Activated CD4-positive, alpha-beta T cell treated with anti-CD3 and anti-CD28 coated beads for 36 hours (primary cell): Measurements from ENCODE around the gene CMBL. TPM values are rescaled to one million over a fixed set of nuclear protein-coding genes. Genes with fewer than 3 reads are reported as not detected.
"Not testable (repeated sequence)": the region's sequence is repeated elsewhere in the genome, so short reads cannot be mapped to it uniquely, and the experiment has no call there.

Experiments used
- ATAC-seq: fragments of 200-7000 bp; cut with Tn5 transposase; one replicate; pipeline ENCODE4 v1.10.0; 2021; ENCODE audit warnings: mild to moderate bottlenecking, moderate library complexity
- CTCF ChIA-PET: fragments of 350-600 bp; sonication (Branson Sonifier 250); formaldehyde crosslinking; loops from one replicate; lab custom pipeline; 2021; ENCODE audit warnings: antibody characterized with exemption; lab: Charles Lee
- POLR2A ChIA-PET: fragments of 350-600 bp; sonication (Branson Sonifier 250); formaldehyde crosslinking; loops from one replicate; lab custom pipeline; 2021; ENCODE audit warnings: antibody characterized with exemption, inconsistent platforms; lab: Charles Lee
- DNase-seq: peaks from one replicate; pipeline ENCODE4 v3.0.0-alpha.2; 2020
- H3K27ac Mint-ChIP-seq: one replicate; pipeline ENCODE4 v1.8.0; 2021; ENCODE audit warnings: mixed read lengths
- H3K27me3 Mint-ChIP-seq: one replicate; pipeline ENCODE4 v1.8.0; 2021; ENCODE audit warnings: mixed read lengths
- H3K36me3 Mint-ChIP-seq: one replicate; pipeline ENCODE4 v1.8.0; 2021; ENCODE audit warnings: low read depth, mixed read lengths
- H3K4me1 Mint-ChIP-seq: one replicate; pipeline ENCODE4 v1.8.0; 2021; ENCODE audit warnings: mixed read lengths
- H3K4me3 Mint-ChIP-seq: one replicate; pipeline ENCODE4 v1.8.0; 2021; ENCODE audit warnings: mild to moderate bottlenecking, moderate library complexity, mixed read lengths
- H3K9me3 Mint-ChIP-seq: one replicate; pipeline ENCODE4 v1.8.0; 2021; ENCODE audit warnings: low read depth, mixed read lengths
- intact Hi-C, 2 experiments: fragments of 100-400 bp; cut with DNase I in 1 of 2; cut with micrococcal nuclease in 1 of 2; formaldehyde crosslinking; loops; one replicate each; pipeline versions ENCODE4 v1.14.2 to v1.15.1; 2022 to 2024; cut with DNase I, micrococcal nuclease
- total RNA-seq, 2 experiments: library from RNA; stranded (reverse); gene quantifications; one replicate each; pipeline ENCODE4 v1.2.3, GENCODE V29; 2021

CMBL gene
- total RNA-seq, 2 experiments from 2014 or later = 0.46 to 0.66 TPM

DNA sequence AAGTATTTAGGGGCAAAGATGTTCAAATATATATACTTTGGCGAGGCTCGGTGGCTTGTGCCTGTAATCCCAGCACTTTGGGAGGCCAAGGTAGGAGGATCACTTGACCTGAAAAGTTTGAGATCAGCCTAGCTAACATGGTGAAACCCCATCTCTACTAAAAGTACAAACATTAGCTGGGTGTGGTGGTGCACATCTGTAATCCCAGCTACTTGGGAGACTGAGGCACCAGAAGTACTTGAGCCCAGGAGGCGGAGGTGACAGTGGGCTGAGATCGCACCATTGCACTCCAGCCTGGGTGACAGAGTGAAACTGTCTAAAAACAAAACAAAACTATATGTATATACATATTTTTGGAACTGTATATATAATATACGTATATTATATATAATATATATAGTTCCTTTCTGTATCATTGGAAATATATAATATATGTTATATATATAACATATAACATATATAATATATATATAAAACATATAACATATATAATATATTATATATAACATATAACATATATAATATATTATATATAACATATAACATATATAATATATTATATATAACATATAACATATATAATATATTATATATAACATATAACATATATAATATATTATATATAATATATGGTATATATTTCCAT is 36.9 kb upstream of the CMBL start:
- H3K27ac Mint-ChIP-seq, POLR2A ChIA-PET, H3K9me3 Mint-ChIP-seq, H3K27me3 Mint-ChIP-seq, H3K36me3 Mint-ChIP-seq, H3K4me3 Mint-ChIP-seq, intact Hi-C loops, H3K4me1 Mint-ChIP-seq, DNase-seq: not testable (repeated sequence)
- peak; percentile 27 for ATAC-seq
- CTCF ChIA-PET = interaction anchor here (0.6 kb wide), 1 partner anchor 74 kb away, joined by 3 read pairs; no protein-coding TSS in a partner anchor

DNA sequence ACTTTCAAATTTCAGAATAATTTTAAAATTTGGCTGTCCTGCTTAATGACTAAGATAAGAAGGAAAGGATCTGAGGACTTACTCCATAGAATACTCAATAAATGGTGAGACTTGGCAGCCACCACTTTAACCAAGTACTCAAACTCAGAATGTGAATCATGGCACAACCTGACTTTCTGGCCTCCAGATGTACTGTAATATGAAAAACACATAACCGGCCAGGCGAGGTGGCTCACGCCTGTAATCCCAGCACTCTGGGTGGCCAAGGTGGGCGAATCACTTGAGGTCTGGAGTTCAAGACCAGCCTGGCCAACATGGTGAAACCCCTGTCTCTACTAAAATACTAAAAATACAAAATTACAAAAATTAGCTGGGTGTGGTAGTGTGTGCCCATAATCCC is 35.8 kb upstream of the CMBL start:
- no peak overlapping the region for H3K27ac Mint-ChIP-seq
- no peak overlapping the region for H3K4me3 Mint-ChIP-seq
- ChIA-PET CTCF (interaction anchor here (1.1 kb wide), 2 partner anchors 14 to 61 kb away, joined by 3 read pairs; no protein-coding TSS in a partner anchor), POLR2A (no interaction called here)
- ATAC-seq (no peak), DNase-seq (no peak)
- intact Hi-C loops = no loop called here
- H3K27me3 Mint-ChIP-seq = no peaks in the 10 kb centered on the region
- H3K9me3 Mint-ChIP-seq = no peaks in the 10 kb centered on the region
- H3K36me3 Mint-ChIP-seq = no peaks in the 10 kb centered on the region
- no peaks in the 10 kb centered on the region for H3K4me1 Mint-ChIP-seq

DNA sequence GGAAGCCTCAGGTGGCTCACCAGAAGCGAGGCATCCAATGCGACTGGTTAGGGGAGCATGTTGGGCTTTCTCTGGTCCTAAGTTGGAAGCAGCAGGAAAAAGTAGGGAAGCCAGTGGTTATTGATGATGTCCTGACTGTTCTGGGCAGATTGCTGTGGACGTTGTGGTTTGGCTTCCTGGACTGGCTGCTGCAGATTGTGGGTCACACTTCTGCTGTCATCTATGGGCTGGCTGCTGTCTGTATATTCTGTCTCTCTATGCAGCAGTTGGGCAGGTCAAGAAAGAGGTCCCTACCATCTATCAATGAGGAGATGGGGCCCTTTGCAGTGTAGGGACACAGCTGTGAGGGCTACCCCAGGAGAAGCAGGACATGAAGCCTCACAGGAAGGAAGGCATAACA is 32.3 kb upstream of the CMBL start:
- POLR2A ChIA-PET = no interaction called here
- peaks cover 7% of the 10 kb centered on the region for H3K27me3 Mint-ChIP-seq

DNA sequence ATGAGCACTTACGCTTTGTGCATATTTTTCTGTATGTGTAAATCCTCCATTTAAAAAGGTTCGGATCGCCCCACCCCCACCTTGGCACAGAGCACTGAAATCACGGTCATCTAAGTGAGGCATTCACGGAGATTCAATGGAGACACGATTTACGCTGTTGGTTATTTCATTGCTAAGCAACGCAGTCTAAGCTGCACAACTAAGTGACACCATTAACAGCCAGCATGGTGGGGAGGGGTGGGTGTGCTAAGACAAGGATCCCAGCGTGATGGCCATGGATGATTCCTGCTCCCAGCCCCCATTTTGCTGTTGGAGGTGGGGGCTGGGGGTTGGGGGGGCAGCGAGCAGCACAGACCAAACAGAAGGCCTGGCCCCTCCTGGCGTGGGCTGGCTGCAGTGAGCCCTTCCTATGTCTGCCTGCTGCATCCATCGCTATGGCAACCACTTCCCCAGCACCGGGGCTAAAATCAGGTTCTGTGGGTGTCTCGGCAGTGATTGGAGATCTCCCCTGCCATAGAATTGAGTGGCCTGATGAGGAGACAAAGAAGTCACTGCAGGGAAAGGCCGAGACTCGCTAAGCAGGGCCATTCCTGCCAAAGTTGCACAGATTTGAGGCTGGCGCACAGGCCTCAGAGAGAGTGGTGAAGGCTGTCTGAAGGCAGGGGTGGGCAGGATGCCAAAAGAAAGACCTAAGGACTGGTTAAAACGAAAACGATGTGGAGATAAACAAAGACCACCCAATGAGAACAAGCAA is 31.5 kb upstream of the CMBL start:
- Mint-ChIP-seq H3K27me3 (peaks cover 14% of the 10 kb centered on the region), H3K9me3 (no peaks in the 10 kb centered on the region), H3K4me3 (no peak overlapping the region), H3K27ac (no peak overlapping the region), H3K36me3 (no peaks in the 10 kb centered on the region), H3K4me1 (no peaks in the 10 kb centered on the region)
- ChIA-PET POLR2A (no interaction called here), CTCF (no interaction called here)
- ATAC-seq (no peak), DNase-seq (no peak)
- intact Hi-C loops = no loop called here

More for the DNA sequence above, 32.3 kb upstream of the CMBL start:
- no peak overlapping the region for H3K4me3 Mint-ChIP-seq
- DNase-seq (no peak), ATAC-seq (no peak)
- H3K4me1 Mint-ChIP-seq = no peaks in the 10 kb centered on the region
- no peaks in the 10 kb centered on the region for H3K9me3 Mint-ChIP-seq
- intact Hi-C loops = no loop called here
- no peak overlapping the region for H3K27ac Mint-ChIP-seq
- no peaks in the 10 kb centered on the region for H3K36me3 Mint-ChIP-seq
- CTCF ChIA-PET = no interaction called here

DNA sequence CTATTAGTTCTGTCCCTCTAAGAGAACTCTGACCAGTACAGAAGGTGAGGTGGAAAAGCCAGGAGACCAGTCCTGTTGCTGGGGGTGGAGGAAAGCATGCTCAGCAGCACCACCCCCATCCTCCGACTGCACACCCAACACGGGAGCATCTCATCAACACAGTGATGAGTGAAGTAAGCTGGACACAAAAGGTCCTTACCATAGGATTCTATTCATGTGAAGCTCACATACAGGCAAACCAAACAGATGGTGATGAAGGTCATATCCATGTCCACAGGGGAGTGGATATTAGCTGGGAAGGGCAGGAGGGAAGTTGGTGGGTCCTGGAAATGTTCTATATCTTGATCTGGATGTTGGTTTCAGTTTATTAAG is 31.0 kb upstream of the CMBL start:
- Mint-ChIP-seq H3K9me3 (no peaks in the 10 kb centered on the region), H3K4me3 (no peak overlapping the region), H3K27me3 (peaks cover 14% of the 10 kb centered on the region), H3K4me1 (no peaks in the 10 kb centered on the region), H3K36me3 (no peaks in the 10 kb centered on the region), H3K27ac (no peak overlapping the region)
- no peak for DNase-seq
- ChIA-PET POLR2A (no interaction called here), CTCF (no interaction called here)
- ATAC-seq = no peak
- intact Hi-C loops = no loop called here

DNA sequence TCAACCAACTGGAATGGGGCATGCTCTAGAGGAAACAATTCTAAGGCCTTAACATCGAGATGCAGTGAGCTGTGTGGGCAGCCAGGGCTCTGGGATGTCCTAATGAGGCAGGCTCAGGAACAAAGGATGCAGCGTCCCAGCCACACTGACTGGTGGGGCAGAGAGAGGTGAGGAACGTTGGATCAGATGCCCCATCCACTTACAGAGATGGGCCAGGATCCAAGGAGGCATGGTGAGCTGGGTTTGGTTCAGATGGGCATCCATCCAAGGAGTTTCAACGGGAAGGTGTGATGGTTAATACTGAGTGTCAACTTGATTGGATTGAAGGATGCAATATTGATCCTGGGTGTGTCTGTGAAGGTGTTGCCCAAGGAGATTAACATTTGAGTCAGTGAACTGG is 30.3 kb upstream of the CMBL start:
- Mint-ChIP-seq H3K36me3 (no peaks in the 10 kb centered on the region), H3K9me3 (no peaks in the 10 kb centered on the region), H3K27me3 (peaks cover 17% of the 10 kb centered on the region), H3K4me1 (peaks cover 5% of the 10 kb centered on the region), H3K27ac (no peak overlapping the region), H3K4me3 (no peak overlapping the region)
- intact Hi-C loops = no loop called here
- DNase-seq (no peak), ATAC-seq (no peak)
- CTCF ChIA-PET = no interaction called here
- POLR2A ChIA-PET = no interaction called here

DNA sequence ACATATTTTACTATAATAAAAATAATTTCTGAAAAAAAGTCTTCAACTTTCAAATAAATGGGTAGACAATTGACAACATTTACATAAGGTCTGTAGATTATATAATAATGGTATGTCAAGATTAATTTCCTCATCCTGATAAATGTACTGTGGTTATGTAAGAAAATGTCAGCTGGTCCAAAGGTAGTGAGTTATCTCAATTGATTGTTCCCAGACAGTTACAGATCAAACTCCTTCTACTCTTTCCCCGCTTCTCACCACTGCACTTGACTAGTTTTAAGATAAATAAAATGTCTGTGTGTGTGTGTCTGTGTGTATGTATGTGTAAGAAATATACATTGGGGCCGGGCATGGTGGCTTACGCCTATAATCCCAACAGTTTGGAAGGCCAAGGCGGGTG is 29.4 kb upstream of the CMBL start:
- intact Hi-C loops = no loop called here
- Mint-ChIP-seq H3K27ac (no peak overlapping the region), H3K9me3 (no peaks in the 10 kb centered on the region), H3K4me1 (peaks cover 5% of the 10 kb centered on the region), H3K4me3 (no peak overlapping the region), H3K36me3 (no peaks in the 10 kb centered on the region), H3K27me3 (peaks cover 24% of the 10 kb centered on the region)
- no peak for DNase-seq
- POLR2A ChIA-PET = no interaction called here
- CTCF ChIA-PET = interaction anchor here (0.5 kb wide), 1 partner anchor 52 kb away, joined by 3 read pairs; no protein-coding TSS in a partner anchor
- no peak for ATAC-seq

DNA sequence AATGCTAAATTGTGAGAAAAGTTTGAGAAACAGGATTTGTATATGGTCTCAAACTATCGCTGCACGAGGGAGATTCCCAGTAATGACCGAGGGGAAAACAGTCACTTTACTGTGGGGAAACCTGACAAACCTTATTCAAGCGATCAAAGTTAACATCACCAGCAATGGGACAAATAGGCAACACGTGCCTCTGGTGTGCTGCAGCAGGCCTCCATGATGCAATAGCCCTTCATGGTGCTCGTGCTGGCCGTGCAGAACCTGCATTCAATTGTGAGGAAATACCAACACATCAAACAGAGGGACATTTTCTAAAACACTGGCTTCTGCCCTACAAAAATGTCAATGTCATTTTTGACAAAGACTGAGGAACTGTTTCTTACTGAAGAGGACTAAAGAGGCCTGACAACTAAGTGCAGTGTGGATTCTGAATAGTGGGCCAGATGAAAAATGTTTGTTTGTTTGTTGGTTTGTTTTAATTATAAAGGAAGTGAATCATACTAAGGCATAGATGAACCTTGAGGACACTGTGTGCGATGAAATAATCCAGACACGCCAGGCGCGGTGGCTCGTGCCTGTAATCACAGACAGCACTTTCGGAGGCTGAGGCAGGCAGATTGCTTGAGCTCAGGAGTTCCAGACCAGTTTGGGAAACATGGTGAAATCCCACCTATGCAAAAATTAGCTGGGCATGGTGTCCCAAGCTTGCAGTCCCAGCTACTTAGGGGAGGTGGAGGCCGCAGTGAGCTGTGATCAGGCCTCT is 28.2 kb upstream of the CMBL start:
- no peaks in the 10 kb centered on the region for H3K9me3 Mint-ChIP-seq
- intact Hi-C loops = no loop called here
- no peak for ATAC-seq

DNA sequence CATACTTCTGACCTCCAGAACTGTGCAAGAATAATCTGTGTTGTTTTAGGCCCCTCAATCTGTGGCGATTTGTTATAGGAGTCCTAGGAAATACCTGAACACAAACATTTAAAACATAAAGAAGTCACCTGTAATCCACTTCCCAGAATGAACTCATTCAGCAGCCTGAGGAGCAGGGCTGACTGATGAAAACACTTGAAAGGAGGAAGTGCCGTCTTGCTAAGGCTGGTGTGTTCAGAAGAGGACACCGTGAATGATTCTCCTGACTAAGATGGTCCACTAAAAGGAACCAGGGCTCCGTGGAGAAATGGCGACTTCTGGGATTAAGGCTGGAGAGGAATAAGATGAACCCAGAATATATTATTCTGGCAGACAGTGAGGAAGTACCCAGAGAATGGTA is 27.1 kb upstream of the CMBL start:
- H3K4me3 Mint-ChIP-seq = no peak overlapping the region
- ATAC-seq (no peak), DNase-seq (no peak)
- H3K36me3 Mint-ChIP-seq = no peaks in the 10 kb centered on the region
- no peaks in the 10 kb centered on the region for H3K9me3 Mint-ChIP-seq
- no peak overlapping the region for H3K27ac Mint-ChIP-seq
- CTCF ChIA-PET = no interaction called here
- peaks cover 36% of the 10 kb centered on the region for H3K27me3 Mint-ChIP-seq
- intact Hi-C loops = no loop called here
- peaks cover 5% of the 10 kb centered on the region for H3K4me1 Mint-ChIP-seq
- POLR2A ChIA-PET = no interaction called here

More for the DNA sequence above, 28.2 kb upstream of the CMBL start:
- H3K27ac Mint-ChIP-seq = no peak overlapping the region
- ChIA-PET CTCF (interaction anchor here (0.8 kb wide), 1 partner anchor 52 kb away, joined by 3 read pairs; no protein-coding TSS in a partner anchor), POLR2A (no interaction called here)
- H3K27me3 Mint-ChIP-seq = peaks cover 35% of the 10 kb centered on the region
- no peaks in the 10 kb centered on the region for H3K36me3 Mint-ChIP-seq
- H3K4me1 Mint-ChIP-seq = peaks cover 5% of the 10 kb centered on the region
- DNase-seq = no peak
- no peak overlapping the region for H3K4me3 Mint-ChIP-seq

DNA sequence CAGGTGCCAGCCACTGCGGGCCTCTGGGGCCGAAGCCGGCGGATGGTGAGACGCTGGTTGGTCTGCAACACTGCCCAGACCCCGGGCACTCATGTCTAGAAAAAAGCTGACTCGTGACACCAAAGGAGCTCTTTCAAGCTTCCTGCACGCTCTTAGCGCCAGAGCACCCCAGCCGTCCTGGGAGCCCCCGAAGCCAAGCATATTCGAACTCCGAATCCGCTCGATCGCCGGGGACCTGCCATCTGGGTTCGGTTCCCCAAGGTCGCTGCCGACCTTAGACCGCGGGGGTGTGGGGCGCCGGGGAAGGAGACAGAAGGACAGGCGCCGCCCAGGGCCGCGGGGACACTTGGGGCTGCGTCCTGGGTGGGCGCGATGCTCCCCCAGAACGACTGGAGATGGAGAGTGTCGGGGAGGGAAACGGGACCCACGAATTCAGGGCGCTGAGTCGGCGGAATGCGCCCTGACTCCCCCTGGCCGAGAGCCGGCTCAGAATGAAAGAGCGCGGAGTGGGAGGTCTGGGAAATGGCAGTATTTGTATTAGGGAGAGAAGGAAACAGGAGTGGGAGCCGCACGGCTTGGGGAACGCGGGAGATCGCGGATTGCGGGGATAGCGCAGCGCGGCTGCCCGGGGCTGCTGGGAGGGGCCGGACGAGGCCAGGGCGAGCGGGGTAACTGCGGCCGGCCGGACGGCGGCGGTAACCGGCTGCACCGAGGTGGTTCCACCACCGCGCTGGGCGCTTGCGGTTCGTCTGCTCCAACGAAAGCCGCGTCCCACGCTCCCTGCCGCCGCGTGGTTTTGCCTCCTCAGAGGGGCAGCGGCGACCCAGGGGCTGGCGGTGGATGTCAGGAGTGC is 25.7 kb upstream of the CMBL start:
- CTCF ChIA-PET = no interaction called here
- H3K4me3 Mint-ChIP-seq = peak overlapping the region; percentile 64
- POLR2A ChIA-PET = no interaction called here
- no peaks in the 10 kb centered on the region for H3K9me3 Mint-ChIP-seq
- H3K27me3 Mint-ChIP-seq = peaks cover 36% of the 10 kb centered on the region
- H3K4me1 Mint-ChIP-seq = peaks cover 5% of the 10 kb centered on the region
- intact Hi-C loops = no loop called here
- no peak overlapping the region for H3K27ac Mint-ChIP-seq
- H3K36me3 Mint-ChIP-seq = no peaks in the 10 kb centered on the region
- DNase-seq = no peak
- ATAC-seq = peak; percentile 39

DNA sequence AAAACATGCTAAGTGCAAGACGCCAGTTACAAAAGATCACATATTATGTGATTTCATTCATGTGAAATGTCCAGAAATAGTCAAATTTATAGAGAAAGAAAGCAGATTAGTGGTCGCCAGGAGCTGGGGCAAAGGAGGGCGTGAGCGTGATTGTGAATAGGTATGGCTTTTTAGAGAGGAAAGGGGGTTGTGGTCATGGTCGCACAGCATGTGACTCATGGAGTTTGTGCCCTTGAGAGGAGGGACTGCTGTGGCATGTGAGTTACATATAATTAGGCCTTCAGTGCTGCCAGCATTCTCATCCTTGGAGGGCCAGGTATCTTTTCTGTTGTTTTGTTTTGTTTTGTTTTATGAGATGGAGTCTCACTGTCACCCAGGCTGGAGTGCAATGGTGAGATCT is 24.6 kb upstream of the CMBL start:
- Mint-ChIP-seq H3K36me3 (no peaks in the 10 kb centered on the region), H3K27me3 (peaks cover 36% of the 10 kb centered on the region), H3K9me3 (no peaks in the 10 kb centered on the region), H3K4me1 (peaks cover 5% of the 10 kb centered on the region), H3K4me3 (peak overlapping the region; percentile 24), H3K27ac (no peak overlapping the region)
- intact Hi-C loops = no loop called here
- CTCF ChIA-PET = interaction anchor here (0.7 kb wide), 2 partner anchors 35 to 84 kb away, joined by 3 to 4 read pairs; no protein-coding TSS in a partner anchor
- ATAC-seq (no peak), DNase-seq (no peak)
- POLR2A ChIA-PET = no interaction called here
